Osteoblast (primary cell): Measurements from ENCODE around the gene TCF7L2. TPM values are rescaled to one million over a fixed set of nuclear protein-coding genes. Genes with fewer than 3 reads are reported as not detected.

Source experiments
- DNase-seq: peaks from one replicate; pipeline ENCODE4 v3.0.0; 2011; ENCODE audit warnings: low spot score, mixed read lengths; ENCODE audit not compliant: insufficient read length; ENCODE audit errors: missing footprints
- H2AFZ ChIP-seq: 2 replicates; pipeline ENCODE4 v1.6.0; 2011; ENCODE audit warnings: mild to moderate bottlenecking, low read length
- H3K27ac ChIP-seq: 2 replicates; pipeline ENCODE4 v1.5.1; 2011; ENCODE audit warnings: mild to moderate bottlenecking, low read depth, low read length, moderate library complexity
- H3K27me3 ChIP-seq: 2 replicates; pipeline ENCODE4 v1.6.0; 2012; ENCODE audit warnings: mild to moderate bottlenecking, control low read depth, inconsistent platforms, low read length, moderate library complexity; ENCODE audit not compliant: insufficient read depth
- H3K36me3 ChIP-seq: 2 replicates; pipeline ENCODE4 v1.5.1; 2011; ENCODE audit warnings: mild to moderate bottlenecking, low read length, control low read depth, moderate library complexity; ENCODE audit not compliant: insufficient read depth
- H3K4me1 ChIP-seq: 2 replicates; pipeline ENCODE4 v1.5.1; 2011; ENCODE audit warnings: mild to moderate bottlenecking, low read length, control low read depth, moderate library complexity; ENCODE audit not compliant: insufficient read depth
- H3K4me2 ChIP-seq: 2 replicates; pipeline ENCODE4 v1.6.0; 2011; ENCODE audit warnings: mild to moderate bottlenecking, low read length; ENCODE audit not compliant: insufficient read depth
- H3K4me3 ChIP-seq: fragments of 200-600 bp; sonication (generic); 3 replicates; pipeline ENCODE4 v1.5.1; 2012; ENCODE audit warnings: mild to moderate bottlenecking, low read length, inconsistent platforms; ENCODE audit not compliant: insufficient read depth
- H3K79me2 ChIP-seq: 2 replicates; pipeline ENCODE4 v1.6.0; 2012; ENCODE audit warnings: mild to moderate bottlenecking, low read length, control low read depth, inconsistent platforms; ENCODE audit not compliant: insufficient read depth
- H3K9me3 ChIP-seq: 2 replicates; pipeline ENCODE4 v1.5.1; 2011; ENCODE audit warnings: low read depth, low read length, control low read depth
- H4K20me1 ChIP-seq: 2 replicates; pipeline ENCODE4 v1.6.0; 2012; ENCODE audit warnings: mild to moderate bottlenecking, low read length, control low read depth; ENCODE audit not compliant: insufficient read depth
- total RNA-seq: library from RNA; depleted of rRNA; stranded (reverse); fragments of >200 nt; gene quantifications from 2 replicates; pipeline ENCODE4 v1.2.3, GENCODE V29; 2012
- TF ChIP-seq, protein P1 (sequence below): IDR thresholded peaks from 2 replicates; pipeline ENCODE4 v1.5.1; 2011; ENCODE audit warnings: mild to moderate bottlenecking, low read depth, low read length, moderate library complexity; ENCODE audit errors: extremely low read depth

TCF7L2 gene
- total RNA-seq, 1 donor = 9.0 TPM

DNA sequence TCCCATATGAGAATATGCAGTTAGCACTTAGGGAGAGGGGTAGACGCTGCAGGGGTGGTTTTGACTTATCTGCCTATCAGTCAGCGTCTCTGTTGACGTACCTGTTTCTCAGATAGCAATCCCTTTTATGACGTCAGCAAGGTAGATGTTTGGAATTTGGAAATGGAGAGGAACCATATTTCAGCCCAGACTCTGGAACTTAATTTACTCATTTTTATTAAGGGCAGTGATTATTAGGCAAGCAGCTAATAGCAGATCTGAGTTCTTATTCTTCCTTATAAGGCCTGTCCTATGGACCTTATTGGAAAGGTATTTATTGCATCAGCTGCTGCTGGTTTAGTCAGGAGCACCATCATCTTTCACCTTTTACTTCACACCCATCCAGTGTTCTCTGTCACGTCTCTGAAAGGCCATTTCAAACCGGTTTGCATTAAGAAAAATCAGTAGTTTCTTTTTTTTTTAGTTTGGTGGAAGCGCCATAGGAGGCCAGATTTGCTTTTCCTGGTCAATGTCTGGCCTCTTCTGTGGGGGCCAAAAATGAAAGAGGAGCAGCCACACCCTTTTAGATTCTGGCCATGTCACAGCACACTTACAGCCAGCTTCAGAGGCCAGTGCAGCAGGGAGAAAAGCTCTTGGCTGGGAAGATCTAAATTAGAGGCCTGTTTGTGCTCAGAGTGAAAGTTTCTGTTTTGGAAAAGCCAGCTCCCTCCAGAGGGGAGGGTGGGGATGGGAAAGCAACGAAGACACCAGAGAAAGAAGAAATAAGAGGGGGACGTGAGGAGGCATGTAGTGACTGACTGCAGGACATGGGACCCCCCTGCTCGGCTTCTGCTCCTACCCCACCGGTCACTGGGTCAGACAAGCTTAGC, 146.3 kb downstream of the TCF7L2 start:
- DNase-seq = no peak
- H3K9me3 ChIP-seq = no peaks in the 10 kb centered on the region
- TF ChIP-seq, protein P1, sequence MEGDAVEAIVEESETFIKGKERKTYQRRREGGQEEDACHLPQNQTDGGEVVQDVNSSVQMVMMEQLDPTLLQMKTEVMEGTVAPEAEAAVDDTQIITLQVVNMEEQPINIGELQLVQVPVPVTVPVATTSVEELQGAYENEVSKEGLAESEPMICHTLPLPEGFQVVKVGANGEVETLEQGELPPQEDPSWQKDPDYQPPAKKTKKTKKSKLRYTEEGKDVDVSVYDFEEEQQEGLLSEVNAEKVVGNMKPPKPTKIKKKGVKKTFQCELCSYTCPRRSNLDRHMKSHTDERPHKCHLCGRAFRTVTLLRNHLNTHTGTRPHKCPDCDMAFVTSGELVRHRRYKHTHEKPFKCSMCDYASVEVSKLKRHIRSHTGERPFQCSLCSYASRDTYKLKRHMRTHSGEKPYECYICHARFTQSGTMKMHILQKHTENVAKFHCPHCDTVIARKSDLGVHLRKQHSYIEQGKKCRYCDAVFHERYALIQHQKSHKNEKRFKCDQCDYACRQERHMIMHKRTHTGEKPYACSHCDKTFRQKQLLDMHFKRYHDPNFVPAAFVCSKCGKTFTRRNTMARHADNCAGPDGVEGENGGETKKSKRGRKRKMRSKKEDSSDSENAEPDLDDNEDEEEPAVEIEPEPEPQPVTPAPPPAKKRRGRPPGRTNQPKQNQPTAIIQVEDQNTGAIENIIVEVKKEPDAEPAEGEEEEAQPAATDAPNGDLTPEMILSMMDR = no peak
- H3K4me1 ChIP-seq = peaks cover 13% of the 10 kb centered on the region
- H3K36me3 ChIP-seq = no peaks in the 10 kb centered on the region
- no peak overlapping the region for H2AFZ ChIP-seq
- no peak overlapping the region for H3K4me2 ChIP-seq
- no peaks in the 10 kb centered on the region for H3K79me2 ChIP-seq
- H3K27ac ChIP-seq = no peak overlapping the region
- H4K20me1 ChIP-seq = no peaks in the 10 kb centered on the region
- H3K4me3 ChIP-seq = no peak overlapping the region
- no peaks in the 10 kb centered on the region for H3K27me3 ChIP-seq

DNA sequence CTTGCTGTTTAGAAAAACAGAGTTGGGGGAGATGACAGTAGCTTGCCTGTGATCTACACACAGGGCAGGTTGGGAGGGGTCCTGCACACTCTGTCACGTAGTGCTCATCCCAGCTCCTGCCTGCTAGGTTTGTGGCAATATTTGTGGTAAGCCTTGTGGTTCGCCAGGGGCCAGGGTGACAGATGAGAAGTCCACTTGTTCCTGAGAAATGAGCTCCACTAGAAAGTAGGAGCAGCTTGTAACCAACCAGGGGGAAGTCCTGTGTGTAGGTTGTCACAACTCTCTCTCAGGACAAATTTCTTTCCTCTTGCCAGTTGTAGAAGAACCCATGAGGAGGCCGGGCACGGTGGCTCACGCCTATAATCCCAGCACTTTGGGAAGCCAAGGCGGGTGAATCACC, 147.0 kb downstream of the TCF7L2 start:
- Histone ChIP-seq H2AFZ (no peak overlapping the region), H3K9me3 (no peaks in the 10 kb centered on the region), H3K4me3 (no peak overlapping the region), H3K27me3 (no peaks in the 10 kb centered on the region), H4K20me1 (no peaks in the 10 kb centered on the region), H3K4me2 (no peak overlapping the region), H3K79me2 (no peaks in the 10 kb centered on the region), H3K36me3 (no peaks in the 10 kb centered on the region), H3K27ac (no peak overlapping the region), H3K4me1 (peaks cover 13% of the 10 kb centered on the region)
- no peak for DNase-seq
- TF ChIP-seq, protein P1 = no peak

DNA sequence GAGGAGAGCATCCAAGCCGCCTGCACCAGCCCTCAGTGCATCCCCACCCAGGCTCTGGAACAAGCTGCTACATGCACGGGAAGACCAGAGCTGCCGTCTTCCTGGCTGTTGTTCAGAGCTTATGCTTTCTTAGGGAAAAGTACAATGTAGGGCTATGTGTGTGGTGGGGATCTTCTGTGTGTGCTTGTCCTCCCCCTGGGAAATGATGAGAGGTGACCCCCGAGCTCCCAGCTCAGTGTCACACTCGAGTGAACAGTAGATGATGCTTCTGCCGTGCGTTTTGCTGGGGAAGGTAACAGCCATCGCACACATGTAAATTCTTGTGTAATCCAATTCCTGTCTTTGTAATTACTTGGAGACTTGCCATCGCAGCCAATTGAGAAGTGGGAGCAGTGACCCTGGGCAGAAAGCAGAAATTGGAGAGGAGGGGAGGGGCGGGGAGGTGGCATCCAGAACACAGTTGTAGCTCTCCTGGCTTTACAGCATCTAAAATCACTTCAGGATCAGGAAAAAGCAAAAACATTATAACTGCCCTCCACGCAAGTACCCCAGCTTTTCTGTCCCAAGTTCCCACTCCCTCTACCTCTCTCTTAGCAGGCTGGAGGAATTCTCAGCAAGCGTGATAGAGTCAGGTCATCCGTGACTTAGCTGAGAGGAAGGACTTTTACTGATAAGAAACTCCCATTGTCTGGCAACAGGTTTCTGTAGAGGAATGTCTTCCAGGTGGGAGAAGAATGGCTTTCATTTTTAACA, 149.6 kb downstream of the TCF7L2 start:
- Histone ChIP-seq H3K4me2 (no peak overlapping the region), H4K20me1 (no peaks in the 10 kb centered on the region), H3K4me3 (no peak overlapping the region), H3K36me3 (no peaks in the 10 kb centered on the region), H3K27ac (no peak overlapping the region), H3K9me3 (no peaks in the 10 kb centered on the region), H2AFZ (no peak overlapping the region), H3K27me3 (no peaks in the 10 kb centered on the region), H3K79me2 (peaks cover 3% of the 10 kb centered on the region), H3K4me1 (peaks cover 15% of the 10 kb centered on the region)
- DNase-seq = no peak
- TF ChIP-seq, protein P1 = no peak

DNA sequence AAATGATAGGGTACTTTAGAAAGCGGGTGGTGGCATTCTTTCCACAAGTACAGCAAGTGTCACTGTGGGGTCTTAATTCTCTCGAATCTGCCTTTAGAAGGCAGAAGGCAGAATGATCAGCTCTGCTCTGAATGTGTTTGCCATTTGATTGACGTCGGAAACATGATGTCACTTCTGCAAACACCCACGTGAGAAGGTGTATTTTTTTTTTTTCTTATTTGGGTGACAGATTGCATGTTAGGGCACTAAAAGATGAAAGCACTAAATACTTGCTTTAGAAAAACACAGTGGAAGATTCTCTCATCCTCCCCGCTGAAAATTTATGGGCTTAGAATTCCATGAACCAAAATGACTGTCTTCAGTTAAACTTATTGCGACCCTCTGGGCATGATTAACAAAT, 150.2 kb downstream of the TCF7L2 start:
- Histone ChIP-seq H3K4me1 (peaks cover 15% of the 10 kb centered on the region), H3K79me2 (peaks cover 3% of the 10 kb centered on the region), H3K4me3 (no peak overlapping the region), H3K4me2 (no peak overlapping the region), H3K27ac (no peak overlapping the region), H4K20me1 (no peaks in the 10 kb centered on the region), H2AFZ (no peak overlapping the region), H3K27me3 (no peaks in the 10 kb centered on the region), H3K36me3 (no peaks in the 10 kb centered on the region), H3K9me3 (no peaks in the 10 kb centered on the region)
- no peak for DNase-seq
- TF ChIP-seq, protein P1 = no peak
